HG03135 (cell line): ENCODE data around the gene RREB1.

Source experiments
- ATAC-seq: cut with Tn5 transposase; IDR thresholded peaks from one replicate; pipeline ENCODE4 v1.9.1; 2021; ENCODE audit warnings: mild to moderate bottlenecking, moderate library complexity; ENCODE audit not compliant: unreplicated experiment

Gene RREB1

GRCh38 chr6:7121700-7122241, 14.0 kb downstream of the RREB1 start:
- no peak for ATAC-seq

GRCh38 chr6:7122684-7123083, 14.9 kb downstream of the RREB1 start:
- no peak for ATAC-seq

- ATAC-seq, result no peak
These were observed 16.4 kb downstream of the RREB1 start for GRCh38 chr6:7124114-7124513.

- ATAC-seq, result no peak
These were observed 16.9 kb downstream of the RREB1 start for GRCh38 chr6:7124636-7125035.

GRCh38 chr6:7125290-7125689, 17.5 kb downstream of the RREB1 start:
- no peak for ATAC-seq

GRCh38 chr6:7126754-7127153, 19.0 kb downstream of the RREB1 start:
- no peak for ATAC-seq

- no peak for ATAC-seq
These were observed 19.9 kb downstream of the RREB1 start for GRCh38 chr6:7127680-7128079.

GRCh38 chr6:7129360-7129759, 21.6 kb downstream of the RREB1 start:
- ATAC-seq, result no peak

- no peak for ATAC-seq
These were observed 22.2 kb downstream of the RREB1 start for GRCh38 chr6:7129784-7130569.

GRCh38 chr6:7131390-7131789, 23.6 kb downstream of the RREB1 start:
- no peak for ATAC-seq

GRCh38 chr6:7132398-7133035, 24.8 kb downstream of the RREB1 start:
- ATAC-seq, result no peak

GRCh38 chr6:7134999-7135745, 27.4 kb downstream of the RREB1 start:
- no peak for ATAC-seq

GRCh38 chr6:7135755-7136154, 28.0 kb downstream of the RREB1 start:
- no peak for ATAC-seq

GRCh38 chr6:7136859-7137334, 29.1 kb downstream of the RREB1 start:
- peak; percentile 45 for ATAC-seq

GRCh38 chr6:7137335-7138045, 29.7 kb downstream of the RREB1 start:
- peak; percentile 39 for ATAC-seq

- no peak for ATAC-seq
These were observed 30.3 kb downstream of the RREB1 start for GRCh38 chr6:7138046-7138531.

GRCh38 chr6:7138921-7139358, 31.2 kb downstream of the RREB1 start:
- ATAC-seq, result no peak

GRCh38 chr6:7139835-7140470, 32.2 kb downstream of the RREB1 start:
- ATAC-seq, result no peak

- ATAC-seq, result peak; percentile 52
These were observed 33.0 kb downstream of the RREB1 start for GRCh38 chr6:7140631-7141378.
